K562 (cell line): ENCODE measurements around the gene ATP5PD.

ENCODE experiments used
- CTCF ChIP-seq, 3 experiments: IDR thresholded peaks in 2 of 3; conservative IDR thresholded peaks in 1 of 3; 2 replicates each; pipeline ENCODE4 v1.5.1; 2011 to 2012; ENCODE audit warnings: low read length in 3 of 3, mild to moderate bottlenecking in 3 of 3, control low read depth in 2 of 3, improper control_type of control experiment in 1 of 3, inconsistent platforms in 1 of 3, low read depth in 1 of 3, mixed read lengths in 1 of 3, moderate library complexity in 1 of 3; ENCODE audit not compliant: insufficient read depth in 2 of 3
- EP300 ChIP-seq: IDR thresholded peaks from 2 replicates; pipeline ENCODE4 v1.6.1; 2012; ENCODE audit warnings: low read length, improper control_type of control experiment
- FOXK2 ChIP-seq, 2 experiments: fragments of 450-650 bp; IDR thresholded peaks in 1 of 2; conservative IDR thresholded peaks in 1 of 2; 2 replicates each; pipeline ENCODE4 v1.6.1; 2016; ENCODE audit warnings: low read depth in 2 of 2, mild to moderate bottlenecking in 1 of 2
- GATA2 ChIP-seq: sonication (generic); formaldehyde crosslinking; IDR thresholded peaks from 2 replicates; pipeline ENCODE4 v1.4.0; 2020; ENCODE audit warnings: mild to moderate bottlenecking, missing genetic modification reagents
- MBD2 ChIP-seq: sonication (generic); IDR thresholded peaks from 2 replicates; pipeline ENCODE4 v1.6.1; 2016; ENCODE audit warnings: low read depth, borderline replicate concordance
- POLR2A ChIP-seq: fragments of 450-650 bp; conservative IDR thresholded peaks from 2 replicates; pipeline ENCODE4 v1.6.1; 2016
- SIN3A ChIP-seq, 2 experiments: fragments of 150-350 bp in 1 of 2; IDR thresholded peaks; 2 replicates each; pipeline ENCODE4 v1.6.1; 2011 to 2016; ENCODE audit warnings: borderline replicate concordance in 2 of 2, low read depth in 2 of 2, low read length in 2 of 2, mild to moderate bottlenecking in 2 of 2, moderate library complexity in 2 of 2; ENCODE audit not compliant: control insufficient read depth in 1 of 2
- ZNF384 ChIP-seq: IDR thresholded peaks from 2 replicates; pipeline ENCODE4 v1.6.1; 2012; ENCODE audit warnings: low read depth, low read length, improper control_type of control experiment

GRCh38 chr17:75077072-75077495 lies 30.3 kb upstream of the ATP5PD start:
- no peak for TF ChIP-seq GATA2 (CRISPR knock-in tag)
- TF ChIP-seq MBD2: no peak
- no peak for TF ChIP-seq CTCF (IDR thresholded peaks at IDR 0.05 in 2 of 3, conservative IDR thresholded peaks at IDR 0.05 in 1 of 3; ENCODE audit: insufficient read depth in 2 of 3, low read depth in 1 of 3, low read length in 3 of 3)
- TF ChIP-seq FOXK2 (conservative IDR thresholded peaks at IDR 0.05 in 1 of 2, IDR thresholded peaks at IDR 0.05 in 1 of 2; ENCODE audit: low read depth in 2 of 2): no peak
- no peak for TF ChIP-seq EP300
- no peak for TF ChIP-seq SIN3A (IDR thresholded peaks at IDR 0.05; ENCODE audit: borderline replicate concordance in 2 of 2, control insufficient read depth in 1 of 2, low read depth in 2 of 2, low read length in 2 of 2)
- no peak for TF ChIP-seq POLR2A
- no peak for TF ChIP-seq ZNF384
